ENCODE results near the gene COX19. TPM values are rescaled to one million over a fixed set of nuclear protein-coding genes. Genes with fewer than 3 reads are reported as not detected.
"Not testable (repeated sequence)": the region's sequence is repeated elsewhere in the genome, so short reads cannot be mapped to it uniquely, and the experiment has no call there.

COX19 gene
- total RNA-seq, 1 donor from 2014 or later = 20.3 TPM

DNA sequence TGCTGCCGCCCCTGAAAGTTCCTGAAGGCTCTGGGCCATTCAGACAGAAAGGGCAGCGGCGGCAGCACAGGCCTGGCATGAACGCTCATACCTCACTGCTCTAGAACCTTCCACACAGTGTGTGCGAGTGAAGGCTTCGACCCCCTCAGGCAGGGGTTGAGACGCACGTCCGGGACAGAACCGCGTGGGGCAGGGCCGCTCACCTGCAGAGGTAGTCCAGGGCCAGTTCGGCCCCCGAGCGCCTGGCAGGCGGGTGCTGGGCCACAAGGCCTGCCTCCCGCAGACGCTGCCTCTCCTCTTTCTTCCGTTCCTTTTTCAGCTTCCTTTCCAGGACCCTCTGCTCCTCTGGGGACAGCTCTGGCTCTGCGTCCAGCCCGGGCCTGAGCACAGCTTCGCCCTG lies 34.4 kb upstream of the COX19 start:
- Mint-ChIP-seq H3K9me3 (ENCODE audit: low read depth) (no peaks in the 10 kb centered on the region), H3K27me3 (no peaks in the 10 kb centered on the region), H3K4me1 (ENCODE audit: low read depth) (peaks cover 3% of the 10 kb centered on the region), H3K27ac (no peak overlapping the region), H3K4me3 (ENCODE audit: low read depth) (no peak overlapping the region), H3K36me3 (ENCODE audit: insufficient read depth) (peaks cover 3% of the 10 kb centered on the region)
- DNase-seq (ENCODE audit: low spot score, unreplicated experiment) = no peak
- TF ChIP-seq CTCF (IDR thresholded peaks at IDR 0.05; ENCODE audit: unreplicated experiment) = no peak

GRCh38 chr7:1008733-1009363 lies 33.5 kb upstream of the COX19 start:
- Mint-ChIP-seq H3K27ac (no peak overlapping the region), H3K4me3 (ENCODE audit: low read depth) (no peak overlapping the region), H3K36me3 (ENCODE audit: insufficient read depth) (peaks cover 3% of the 10 kb centered on the region), H3K27me3 (no peaks in the 10 kb centered on the region), H3K9me3 (ENCODE audit: low read depth) (no peaks in the 10 kb centered on the region), H3K4me1 (ENCODE audit: low read depth) (no peaks in the 10 kb centered on the region)
- TF ChIP-seq CTCF (IDR thresholded peaks at IDR 0.05; ENCODE audit: unreplicated experiment) = no peak
- no peak for DNase-seq (ENCODE audit: low spot score, unreplicated experiment)

DNA sequence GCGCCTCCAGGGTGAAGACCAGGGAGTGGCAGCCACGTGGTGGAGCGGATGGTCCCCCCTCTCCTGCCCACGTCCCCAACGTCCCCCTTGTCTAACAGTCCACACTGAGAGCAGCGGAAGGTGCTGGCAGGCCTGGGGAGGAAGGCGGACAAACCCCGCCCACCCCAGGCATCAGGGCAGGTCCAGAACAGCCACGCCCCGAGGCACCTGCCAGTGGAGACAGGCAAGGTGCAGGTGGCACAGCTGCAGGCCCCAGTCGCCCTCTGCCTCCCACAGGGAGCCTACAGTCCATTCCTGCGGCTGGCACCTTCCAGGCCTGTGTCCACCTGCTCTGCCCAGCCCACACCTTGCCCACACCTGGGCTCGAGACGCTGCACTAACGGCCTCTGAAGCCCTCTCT lies 32.6 kb upstream of the COX19 start:
- H3K36me3 Mint-ChIP-seq (ENCODE audit: insufficient read depth) = peaks cover 3% of the 10 kb centered on the region
- H3K9me3 Mint-ChIP-seq (ENCODE audit: low read depth) = no peaks in the 10 kb centered on the region
- no peak overlapping the region for H3K4me3 Mint-ChIP-seq (ENCODE audit: low read depth)
- H3K27ac Mint-ChIP-seq = no peak overlapping the region
- H3K27me3 Mint-ChIP-seq = no peaks in the 10 kb centered on the region
- no peak for DNase-seq (ENCODE audit: low spot score, unreplicated experiment)
- no peaks in the 10 kb centered on the region for H3K4me1 Mint-ChIP-seq (ENCODE audit: low read depth)
- no peak for TF ChIP-seq CTCF (IDR thresholded peaks at IDR 0.05; ENCODE audit: unreplicated experiment)

GRCh38 chr7:1005303-1005702 lies 30.0 kb upstream of the COX19 start:
- Mint-ChIP-seq H3K4me3 (ENCODE audit: low read depth) (no peak overlapping the region), H3K27ac (no peak overlapping the region), H3K4me1 (ENCODE audit: low read depth) (no peaks in the 10 kb centered on the region), H3K36me3 (ENCODE audit: insufficient read depth) (peaks cover 3% of the 10 kb centered on the region), H3K27me3 (no peaks in the 10 kb centered on the region), H3K9me3 (ENCODE audit: low read depth) (no peaks in the 10 kb centered on the region)
- no peak for TF ChIP-seq CTCF (IDR thresholded peaks at IDR 0.05; ENCODE audit: unreplicated experiment)
- no peak for DNase-seq (ENCODE audit: low spot score, unreplicated experiment)

DNA sequence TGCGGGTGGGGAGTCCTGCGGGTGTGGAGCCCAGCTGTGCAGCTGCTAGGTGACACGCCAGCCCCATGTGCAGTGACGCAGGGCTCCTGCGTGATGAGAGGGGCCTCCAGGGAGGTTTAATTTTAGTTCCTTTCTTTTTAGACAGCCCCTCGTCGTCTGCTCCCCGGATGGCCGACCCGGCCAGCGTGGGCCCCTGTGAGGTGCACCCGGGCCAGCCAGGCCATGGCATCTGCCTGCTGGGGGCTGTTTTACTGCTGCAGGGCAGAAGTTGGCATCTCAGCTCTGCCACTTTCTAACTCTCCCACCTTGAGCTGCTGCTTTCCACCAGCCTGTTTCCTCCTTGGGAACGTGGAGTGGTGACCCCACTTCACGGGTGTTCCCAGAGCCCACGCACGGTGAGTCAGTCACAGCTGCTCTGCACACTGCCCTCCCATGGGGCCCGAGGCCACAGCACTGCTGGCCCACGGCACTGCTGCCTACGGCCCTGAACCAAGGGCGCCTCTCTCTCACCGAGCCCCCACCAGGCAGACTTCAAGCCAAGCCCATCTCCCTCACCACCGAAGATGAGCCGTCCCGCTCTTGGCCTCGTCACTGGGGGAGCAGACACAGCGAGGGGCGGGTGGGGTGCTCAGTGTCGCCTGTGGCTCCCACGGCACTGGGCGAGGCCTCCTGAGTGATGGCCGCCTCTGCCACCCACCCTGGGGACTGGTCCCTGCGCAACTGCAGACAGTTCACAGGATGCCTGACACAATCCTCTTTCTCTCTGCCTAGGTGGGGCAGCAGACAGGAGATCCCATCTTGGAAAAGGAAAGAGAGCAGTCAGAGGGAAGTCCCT lies 28.9 kb upstream of the COX19 start:
- no peak for DNase-seq (ENCODE audit: low spot score, unreplicated experiment)
- no peak for TF ChIP-seq CTCF (IDR thresholded peaks at IDR 0.05; ENCODE audit: unreplicated experiment)
- Mint-ChIP-seq H3K36me3 (ENCODE audit: insufficient read depth) (no peaks in the 10 kb centered on the region), H3K9me3 (ENCODE audit: low read depth) (no peaks in the 10 kb centered on the region), H3K27me3 (no peaks in the 10 kb centered on the region), H3K4me3 (ENCODE audit: low read depth) (no peak overlapping the region), H3K27ac (peak overlapping the region; percentile 71), H3K4me1 (ENCODE audit: low read depth) (no peaks in the 10 kb centered on the region)

DNA sequence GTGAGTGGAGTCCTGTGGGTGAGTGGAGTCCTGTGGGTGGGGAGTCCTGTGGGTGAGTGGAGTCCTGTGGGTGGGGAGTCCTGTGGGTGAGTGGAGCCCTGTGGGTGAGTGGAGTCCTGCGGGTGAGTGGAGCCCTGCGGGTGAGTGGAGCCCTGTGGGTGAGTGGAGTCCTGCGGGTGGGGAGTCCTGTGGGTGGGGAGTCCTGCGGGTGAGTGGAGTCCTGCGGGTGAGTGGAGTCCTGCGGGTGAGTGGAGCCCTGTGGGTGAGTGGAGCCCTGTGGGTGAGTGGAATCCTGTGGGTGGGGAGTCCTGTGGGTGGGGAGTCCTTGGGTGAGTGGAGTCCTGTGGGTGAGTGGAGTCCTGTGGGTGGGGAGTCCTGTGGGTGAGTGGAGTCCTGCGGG lies 27.1 kb upstream of the COX19 start:
- H3K4me3 Mint-ChIP-seq (ENCODE audit: low read depth); H3K9me3 Mint-ChIP-seq (ENCODE audit: low read depth); H3K27me3 Mint-ChIP-seq; DNase-seq (ENCODE audit: low spot score, unreplicated experiment); H3K27ac Mint-ChIP-seq; H3K36me3 Mint-ChIP-seq (ENCODE audit: insufficient read depth); H3K4me1 Mint-ChIP-seq (ENCODE audit: low read depth): not testable (repeated sequence)

- H3K27ac Mint-ChIP-seq; H3K4me3 Mint-ChIP-seq (ENCODE audit: low read depth); H3K27me3 Mint-ChIP-seq; H3K36me3 Mint-ChIP-seq (ENCODE audit: insufficient read depth); H3K9me3 Mint-ChIP-seq (ENCODE audit: low read depth); DNase-seq (ENCODE audit: low spot score, unreplicated experiment); H3K4me1 Mint-ChIP-seq (ENCODE audit: low read depth): not testable (repeated sequence)
Observed at GRCh38 chr7:1002026-1002425, 26.7 kb upstream of the COX19 start.

GRCh38 chr7:1001069-1001770 lies 25.9 kb upstream of the COX19 start:
- peak overlapping the region; percentile 45 for H3K27ac Mint-ChIP-seq
- H3K4me3 Mint-ChIP-seq (ENCODE audit: low read depth); H3K4me1 Mint-ChIP-seq (ENCODE audit: low read depth); H3K27me3 Mint-ChIP-seq; H3K36me3 Mint-ChIP-seq (ENCODE audit: insufficient read depth); DNase-seq (ENCODE audit: low spot score, unreplicated experiment); H3K9me3 Mint-ChIP-seq (ENCODE audit: low read depth): not testable (repeated sequence)
